ENCODE results near the gene FOXR1.

FOXR1 gene

DNA sequence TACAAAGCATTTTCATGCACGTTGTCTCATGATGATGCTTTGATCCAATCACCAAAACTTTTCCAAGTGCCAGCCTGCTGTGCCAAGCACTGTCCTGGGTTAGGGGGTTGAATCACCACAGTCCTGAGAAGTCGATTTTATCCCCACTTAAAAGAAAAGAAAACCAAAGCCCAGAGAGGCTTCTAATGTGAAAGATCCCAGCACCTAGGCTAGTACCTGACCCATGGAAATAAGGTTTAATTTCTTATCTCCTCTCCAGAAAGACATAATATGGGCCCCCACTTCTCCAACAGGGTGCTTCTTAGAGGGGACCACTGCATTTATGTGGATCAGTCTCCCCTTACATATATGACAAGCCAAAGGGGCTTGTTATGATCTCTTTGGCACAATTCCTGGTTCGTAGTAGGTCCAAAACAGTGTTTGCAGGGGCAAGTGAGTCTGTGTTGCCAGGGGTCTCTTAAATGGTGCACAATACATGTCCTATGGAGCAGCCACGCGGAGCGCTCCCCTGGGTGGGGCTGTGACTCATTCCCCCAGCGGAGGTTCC is 43.9 kb upstream of the FOXR1 start:
- no peak for DNase-seq (ENCODE audit: low read depth)
- TF ChIP-seq, protein P1, sequence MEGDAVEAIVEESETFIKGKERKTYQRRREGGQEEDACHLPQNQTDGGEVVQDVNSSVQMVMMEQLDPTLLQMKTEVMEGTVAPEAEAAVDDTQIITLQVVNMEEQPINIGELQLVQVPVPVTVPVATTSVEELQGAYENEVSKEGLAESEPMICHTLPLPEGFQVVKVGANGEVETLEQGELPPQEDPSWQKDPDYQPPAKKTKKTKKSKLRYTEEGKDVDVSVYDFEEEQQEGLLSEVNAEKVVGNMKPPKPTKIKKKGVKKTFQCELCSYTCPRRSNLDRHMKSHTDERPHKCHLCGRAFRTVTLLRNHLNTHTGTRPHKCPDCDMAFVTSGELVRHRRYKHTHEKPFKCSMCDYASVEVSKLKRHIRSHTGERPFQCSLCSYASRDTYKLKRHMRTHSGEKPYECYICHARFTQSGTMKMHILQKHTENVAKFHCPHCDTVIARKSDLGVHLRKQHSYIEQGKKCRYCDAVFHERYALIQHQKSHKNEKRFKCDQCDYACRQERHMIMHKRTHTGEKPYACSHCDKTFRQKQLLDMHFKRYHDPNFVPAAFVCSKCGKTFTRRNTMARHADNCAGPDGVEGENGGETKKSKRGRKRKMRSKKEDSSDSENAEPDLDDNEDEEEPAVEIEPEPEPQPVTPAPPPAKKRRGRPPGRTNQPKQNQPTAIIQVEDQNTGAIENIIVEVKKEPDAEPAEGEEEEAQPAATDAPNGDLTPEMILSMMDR (conservative IDR thresholded peaks at IDR 0.05; ENCODE audit: control insufficient read depth, insufficient read depth, low read depth, low read length): no peak
- peak overlapping the region; percentile 14 for H3K4me3 ChIP-seq (ENCODE audit: control insufficient read depth, low read depth, low read length)

DNA sequence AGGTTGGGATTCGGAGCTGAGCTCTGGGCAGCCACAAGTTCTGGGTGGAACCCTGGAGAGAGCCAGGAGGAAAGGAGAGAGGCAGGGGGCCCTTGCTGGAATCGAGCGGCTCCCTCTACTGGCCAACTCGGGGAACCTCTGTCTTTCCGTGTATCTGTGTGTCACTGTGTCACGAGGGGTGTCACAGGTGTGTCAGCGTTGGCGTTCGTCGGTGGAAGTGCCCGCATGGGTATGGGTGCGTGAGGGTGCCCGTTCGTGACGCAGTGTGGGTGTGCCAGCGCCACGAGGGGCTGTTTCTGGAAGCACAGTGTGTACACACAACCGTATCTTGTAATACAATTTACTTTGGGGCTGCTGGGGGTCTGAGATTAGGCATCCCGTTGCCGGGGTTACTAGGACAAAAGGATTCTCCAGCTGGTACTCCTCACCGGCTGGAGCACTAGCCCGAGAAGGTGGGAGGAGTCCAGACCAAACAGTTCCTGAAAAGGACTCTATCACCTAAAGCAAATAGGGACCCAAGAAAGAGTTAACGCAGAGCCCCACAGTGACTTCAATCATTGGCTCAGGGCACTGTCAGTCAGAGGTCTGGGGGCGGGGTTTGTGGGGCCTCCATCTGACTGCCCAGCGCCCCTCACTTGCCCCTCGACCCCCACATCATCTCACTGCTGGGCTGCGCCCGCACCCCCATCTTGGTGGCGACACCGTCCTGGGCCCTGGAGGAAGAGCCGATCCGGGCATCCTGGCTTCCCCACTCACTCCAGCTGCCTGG is 43.3 kb upstream of the FOXR1 start:
- peak; percentile 95 for DNase-seq (ENCODE audit: low read depth)
- TF ChIP-seq, protein P1 (conservative IDR thresholded peaks at IDR 0.05; ENCODE audit: control insufficient read depth, insufficient read depth, low read depth, low read length): peak; percentile 94
- H3K4me3 ChIP-seq (ENCODE audit: control insufficient read depth, low read depth, low read length): peak overlapping the region; percentile 70

DNA sequence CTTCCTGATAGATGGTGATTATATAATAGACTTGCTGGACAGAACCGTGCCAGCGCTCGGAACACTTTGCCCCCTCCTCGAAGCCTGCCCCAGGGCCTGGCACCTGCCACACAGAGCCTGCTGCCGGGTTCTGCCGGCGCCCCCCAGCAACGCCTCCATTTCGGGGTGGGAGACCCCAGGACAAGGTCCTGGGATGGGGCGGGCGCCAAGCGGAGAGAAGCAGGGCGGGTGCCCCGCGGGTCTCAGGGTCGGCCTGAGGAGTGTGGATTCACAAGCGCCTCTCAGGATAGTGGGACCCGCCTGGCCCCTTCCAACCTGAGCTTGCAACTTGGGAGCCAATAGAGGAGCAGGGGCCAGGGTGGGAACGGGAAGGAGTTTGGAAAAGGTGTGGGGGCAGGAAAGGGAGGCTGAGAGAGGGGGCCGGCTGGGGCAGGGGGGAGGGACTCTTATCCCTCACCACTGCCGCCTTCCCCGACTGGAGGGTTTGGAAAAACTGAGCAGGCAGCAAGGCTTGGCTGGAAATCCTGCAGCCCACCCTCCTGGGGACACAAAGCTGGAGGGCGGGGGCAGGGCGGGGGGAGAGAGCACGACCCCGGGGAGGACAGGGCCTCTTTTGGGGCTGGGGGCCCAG is 42.6 kb upstream of the FOXR1 start:
- H3K4me3 ChIP-seq (ENCODE audit: control insufficient read depth, low read depth, low read length): peak overlapping the region; percentile 70
- peak; percentile 47 for DNase-seq (ENCODE audit: low read depth)
- TF ChIP-seq, protein P1 (conservative IDR thresholded peaks at IDR 0.05; ENCODE audit: control insufficient read depth, insufficient read depth, low read depth, low read length): no peak

DNA sequence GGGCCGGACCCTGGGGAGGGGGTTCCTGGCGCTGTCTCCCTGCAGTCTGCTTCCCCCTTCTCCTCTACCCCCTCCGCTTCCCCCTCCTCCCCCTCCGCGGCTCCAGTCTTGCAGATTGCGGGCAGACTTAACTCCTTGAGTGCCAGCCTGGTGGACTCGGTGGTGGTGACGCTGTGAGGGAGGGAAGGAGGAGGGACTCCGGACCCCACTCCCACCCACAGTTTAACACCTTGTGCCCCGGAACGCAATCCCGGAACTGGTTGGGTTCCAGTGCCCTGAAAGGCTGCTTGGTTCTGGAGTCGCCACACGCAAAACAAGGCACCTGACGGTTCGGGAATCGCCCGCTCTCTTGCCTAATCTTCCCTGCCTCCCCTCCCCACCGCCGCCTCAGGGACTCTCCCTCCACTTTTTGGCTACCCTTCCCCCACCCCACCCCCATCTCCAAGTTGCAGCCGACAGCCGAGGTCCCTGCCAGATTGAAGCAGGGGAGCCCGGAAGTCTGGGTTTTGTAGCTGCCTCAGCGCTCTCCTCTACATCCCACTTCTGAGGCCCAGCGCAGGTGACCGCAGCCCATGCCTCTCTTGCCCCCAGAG is 42.0 kb upstream of the FOXR1 start:
- TF ChIP-seq, protein P1 (conservative IDR thresholded peaks at IDR 0.05; ENCODE audit: control insufficient read depth, insufficient read depth, low read depth, low read length): no peak
- H3K4me3 ChIP-seq (ENCODE audit: control insufficient read depth, low read depth, low read length): peak overlapping the region; percentile 70
- peak; percentile 71 for DNase-seq (ENCODE audit: low read depth)

DNA sequence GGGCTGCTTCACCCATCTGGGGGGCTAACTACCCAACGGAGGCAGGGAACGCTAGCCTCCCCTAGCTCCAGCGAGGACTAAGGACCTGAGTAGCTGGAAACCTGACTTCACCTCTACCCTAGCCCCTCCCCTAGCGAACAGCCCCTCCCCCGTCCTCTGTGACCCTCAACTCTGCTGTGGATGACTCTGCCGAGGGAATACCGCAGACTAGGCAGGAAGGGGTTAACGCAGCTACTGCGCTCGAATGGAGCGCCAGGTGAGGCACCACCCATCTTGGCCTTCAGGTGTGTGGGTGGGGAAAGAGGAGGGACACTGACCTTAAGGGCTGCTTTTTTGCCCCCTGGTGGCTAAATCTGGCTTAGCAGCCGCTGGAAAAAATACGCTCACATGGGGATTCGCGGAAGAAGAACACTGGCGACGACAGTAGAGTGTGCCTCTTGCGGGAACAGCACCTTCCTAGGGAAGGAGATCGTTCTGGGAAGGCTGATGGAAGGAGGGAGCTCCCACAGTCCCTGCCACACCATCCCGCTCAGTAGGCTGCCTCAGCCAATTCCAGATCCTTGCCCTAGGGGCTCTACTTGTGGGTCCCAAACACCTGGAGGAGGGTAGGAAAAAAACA is 41.4 kb upstream of the FOXR1 start:
- peak; percentile 68 for DNase-seq (ENCODE audit: low read depth)
- H3K4me3 ChIP-seq (ENCODE audit: control insufficient read depth, low read depth, low read length): peak overlapping the region; percentile 70
- TF ChIP-seq, protein P1 (conservative IDR thresholded peaks at IDR 0.05; ENCODE audit: control insufficient read depth, insufficient read depth, low read depth, low read length): peak; percentile 93

DNA sequence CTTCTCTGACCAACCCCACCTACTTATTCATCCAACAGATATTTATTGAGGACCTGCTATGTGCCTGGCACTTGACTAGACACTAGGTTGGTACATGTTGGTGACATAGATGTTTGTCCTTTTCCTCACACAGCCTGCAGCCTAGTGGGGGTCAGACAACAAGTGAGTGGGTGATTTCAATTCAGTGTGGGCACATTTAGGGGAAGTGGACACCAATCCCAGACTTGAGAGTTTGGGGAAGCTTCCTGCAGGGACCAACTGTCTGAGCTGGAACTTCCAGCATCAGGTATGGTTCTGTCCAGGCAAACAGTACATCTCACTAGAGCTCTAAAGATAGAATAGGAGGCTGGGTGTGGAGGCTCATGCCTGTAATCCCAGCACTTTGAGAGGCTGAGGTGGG is 40.0 kb upstream of the FOXR1 start:
- no peak overlapping the region for H3K4me3 ChIP-seq (ENCODE audit: control insufficient read depth, low read depth, low read length)
- DNase-seq (ENCODE audit: low read depth): no peak

More for the DNA sequence above, 40.0 kb upstream of the FOXR1 start:
- TF ChIP-seq, protein P1 (conservative IDR thresholded peaks at IDR 0.05; ENCODE audit: control insufficient read depth, insufficient read depth, low read depth, low read length): no peak
